Activated T-cell treated with anti-CD3 and anti-CD28 coated beads, Interleukin-2, amount 50 U/mL, for 4 hours (primary cell): ENCODE results near the gene TECPR1. TPM values are rescaled to one million over a fixed set of nuclear protein-coding genes. Genes with fewer than 3 reads are reported as not detected.

Experiments used
- ATAC-seq, 2 donors: fragments of 200-7000 bp; cut with Tn5 transposase; one replicate each; pipeline ENCODE4 v1.10.0; 2021
- DNase-seq: peaks from one replicate; pipeline ENCODE4 v3.0.0-alpha.2; 2020
- H3K27me3 Mint-ChIP-seq: one replicate; pipeline ENCODE4 v1.8.0; 2021; ENCODE audit warnings: low read depth, mixed read lengths
- H3K36me3 Mint-ChIP-seq: one replicate; pipeline ENCODE4 v1.8.0; 2022; ENCODE audit warnings: mixed read lengths; ENCODE audit not compliant: insufficient read depth
- H3K4me1 Mint-ChIP-seq: one replicate; pipeline ENCODE4 v1.8.0; 2021; ENCODE audit warnings: low read depth, mixed read lengths
- H3K4me3 Mint-ChIP-seq: one replicate; pipeline ENCODE4 v1.8.0; 2021; ENCODE audit warnings: mild to moderate bottlenecking, moderate library complexity, mixed read lengths
- H3K9me3 Mint-ChIP-seq: one replicate; pipeline ENCODE4 v1.8.0; 2021; ENCODE audit warnings: mixed read lengths
- total RNA-seq, 3 donors: library from RNA; stranded (reverse); gene quantifications; one replicate each; pipeline ENCODE4 v1.2.1, GENCODE V29; 2021

TECPR1 gene
- total RNA-seq, 3 donors from 2014 or later: 35.1 to 42.8 (median 36.1) TPM

GRCh38 chr7:98205162-98205845 is 46.7 kb downstream of the TECPR1 start:
- Mint-ChIP-seq H3K27me3 (no peaks in the 10 kb centered on the region), H3K4me1 (peaks cover 42% of the 10 kb centered on the region), H3K36me3 (peaks cover 19% of the 10 kb centered on the region), H3K9me3 (no peaks in the 10 kb centered on the region), H3K4me3 (no peak overlapping the region)
- ATAC-seq: no peak
- DNase-seq: no peak

DNA sequence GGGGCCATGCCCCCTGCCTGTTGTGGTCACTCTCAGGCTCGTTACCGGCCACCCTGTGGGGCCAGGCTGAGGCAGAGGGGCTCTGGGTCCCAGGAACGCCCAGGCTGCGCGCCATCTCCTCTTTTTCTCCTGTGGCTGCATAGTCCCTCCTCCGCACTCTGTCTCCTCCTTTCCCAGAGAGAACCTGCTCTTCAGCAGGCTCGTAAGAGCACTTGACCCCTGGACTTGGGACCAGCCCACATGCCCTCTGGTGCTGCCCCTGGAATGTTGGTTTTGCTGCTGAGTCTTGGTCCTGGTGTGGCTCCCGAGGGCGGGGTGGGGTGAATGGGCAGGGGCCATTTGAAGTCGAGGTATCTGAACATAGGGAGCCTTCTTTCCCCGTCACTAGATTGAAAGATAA is 47.4 kb downstream of the TECPR1 start:
- Mint-ChIP-seq H3K9me3 (no peaks in the 10 kb centered on the region), H3K4me1 (peaks cover 47% of the 10 kb centered on the region), H3K4me3 (no peak overlapping the region), H3K27me3 (no peaks in the 10 kb centered on the region), H3K36me3 (peaks cover 24% of the 10 kb centered on the region)
- DNase-seq (no peak), ATAC-seq (no peak)

DNA sequence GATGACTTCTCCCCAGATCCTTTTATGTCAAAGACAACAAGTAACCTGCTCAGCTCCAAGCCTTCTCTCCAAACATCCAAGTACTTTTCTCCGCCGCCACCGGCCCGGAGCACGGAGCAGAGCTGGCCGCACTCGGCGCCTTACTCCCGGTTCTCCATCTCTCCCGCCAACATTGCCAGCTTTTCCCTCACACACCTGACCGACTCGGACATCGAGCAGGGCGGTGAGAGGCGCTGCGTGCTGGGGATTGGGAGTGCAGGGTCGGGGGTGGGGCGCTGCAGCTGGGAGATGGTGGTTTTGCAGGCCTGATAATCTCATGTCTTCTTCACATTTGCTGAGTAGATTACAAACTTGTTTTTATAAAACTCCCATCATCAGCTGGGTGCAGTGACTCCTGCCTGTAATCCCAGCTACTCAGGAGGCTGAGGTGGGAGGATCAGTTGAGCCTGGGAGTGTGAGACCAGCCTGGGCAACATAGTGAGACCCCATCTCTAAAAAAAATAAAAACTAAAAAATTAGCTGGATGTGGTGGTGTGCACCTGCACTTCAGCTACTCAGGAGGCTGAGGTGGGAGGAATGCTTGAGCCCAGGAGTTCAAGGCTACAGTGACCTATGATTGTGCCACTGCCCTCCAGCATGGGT is 47.9 kb downstream of the TECPR1 start:
- Mint-ChIP-seq H3K36me3 (peaks cover 27% of the 10 kb centered on the region), H3K27me3 (no peaks in the 10 kb centered on the region), H3K4me1 (peaks cover 49% of the 10 kb centered on the region), H3K9me3 (peaks cover 3% of the 10 kb centered on the region), H3K4me3 (no peak overlapping the region)
- DNase-seq: no peak
- no peak for ATAC-seq

GRCh38 chr7:98203261-98203963 is 48.6 kb downstream of the TECPR1 start:
- H3K4me1 Mint-ChIP-seq: peaks cover 51% of the 10 kb centered on the region
- ATAC-seq: peak; percentile 7 to 20
- H3K27me3 Mint-ChIP-seq: no peaks in the 10 kb centered on the region
- peaks cover 7% of the 10 kb centered on the region for H3K9me3 Mint-ChIP-seq
- DNase-seq: no peak
- peaks cover 30% of the 10 kb centered on the region for H3K36me3 Mint-ChIP-seq
- peak overlapping the region; percentile 74 for H3K4me3 Mint-ChIP-seq

DNA sequence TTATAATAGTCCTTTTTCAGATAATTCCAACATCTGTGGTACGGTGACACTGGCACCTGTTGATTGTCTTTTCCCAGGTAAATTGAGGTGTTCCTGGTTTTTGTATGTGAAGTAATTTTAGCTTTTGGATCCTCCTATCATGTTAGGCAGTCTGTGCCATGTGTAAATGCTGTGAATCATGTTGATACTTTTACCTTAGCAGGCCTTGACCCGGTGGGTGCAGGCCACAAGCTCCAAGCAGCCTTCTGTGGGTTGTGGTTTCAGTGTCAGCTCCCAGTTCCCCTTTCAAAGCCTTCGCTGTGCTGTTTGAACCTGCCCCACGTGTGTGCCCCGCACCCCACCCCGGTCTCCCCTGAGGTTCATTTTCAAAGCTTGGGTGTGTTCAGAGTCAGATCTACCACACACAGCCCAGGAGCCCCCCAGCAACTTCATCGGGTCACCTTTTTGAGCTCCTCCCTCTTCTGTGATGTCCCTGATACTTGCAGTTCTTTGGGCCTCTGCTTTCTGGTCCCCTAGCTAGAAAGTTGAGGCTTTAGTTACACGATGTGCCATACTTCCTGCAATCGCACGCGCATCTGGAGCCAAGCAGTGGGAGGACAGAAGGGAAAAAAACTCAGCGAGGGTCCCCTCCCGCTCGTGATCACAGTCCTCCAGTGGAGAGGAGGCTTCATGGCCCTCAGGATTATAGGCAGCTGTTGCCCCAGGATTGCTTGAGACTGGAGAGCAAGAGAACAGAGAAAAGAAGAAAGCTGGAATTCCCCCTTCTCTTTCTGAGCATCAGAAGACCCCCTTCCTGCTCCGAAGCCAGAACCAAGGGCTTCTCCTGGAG is 49.5 kb downstream of the TECPR1 start:
- H3K4me1 Mint-ChIP-seq: peaks cover 51% of the 10 kb centered on the region
- H3K4me3 Mint-ChIP-seq: peak overlapping the region; percentile 74
- no peaks in the 10 kb centered on the region for H3K27me3 Mint-ChIP-seq
- ATAC-seq (peak; percentile 87), DNase-seq (peak; percentile 45)
- H3K36me3 Mint-ChIP-seq: peaks cover 28% of the 10 kb centered on the region
- peaks cover 7% of the 10 kb centered on the region for H3K9me3 Mint-ChIP-seq

DNA sequence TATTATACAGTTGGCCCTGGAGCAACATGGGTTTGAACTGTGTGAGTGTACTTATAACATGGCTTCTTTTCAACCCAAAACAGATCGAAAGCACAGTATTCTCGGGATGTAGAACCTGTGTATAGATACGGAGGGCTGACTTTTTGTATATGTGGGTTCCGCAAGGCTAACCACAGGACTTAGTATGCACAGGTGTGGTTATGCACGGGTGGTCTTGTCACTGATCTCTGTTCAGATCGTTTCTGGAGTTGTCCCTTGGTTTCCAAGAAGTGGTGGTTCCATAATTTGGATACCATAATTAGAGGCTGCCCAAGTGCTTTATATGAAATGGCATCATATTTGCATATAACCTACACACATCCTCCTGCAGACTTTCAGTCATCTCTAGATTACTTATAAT is 51.7 kb downstream of the TECPR1 start:
- no peak overlapping the region for H3K4me3 Mint-ChIP-seq
- peaks cover 51% of the 10 kb centered on the region for H3K4me1 Mint-ChIP-seq

DNA sequence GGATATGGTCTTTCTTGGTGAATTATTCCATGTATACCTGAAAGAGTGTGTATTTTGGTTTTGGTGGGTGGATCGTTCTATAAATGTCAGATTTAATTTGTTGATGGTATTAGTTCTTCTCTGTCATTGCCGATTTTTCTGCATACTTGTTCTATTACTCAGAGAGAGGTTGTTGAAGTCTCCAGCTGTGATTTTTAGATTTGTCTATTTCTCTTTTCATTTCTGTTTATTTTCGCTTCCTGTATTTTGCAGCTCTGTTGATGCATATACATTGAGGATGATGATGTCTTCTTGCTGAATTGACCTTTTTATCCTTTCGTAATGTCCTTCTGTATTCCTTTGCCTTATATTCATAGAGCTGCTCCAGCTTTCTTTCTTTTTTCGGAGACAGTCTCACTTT is 52.9 kb downstream of the TECPR1 start:
- H3K9me3 Mint-ChIP-seq: peaks cover 7% of the 10 kb centered on the region
- H3K36me3 Mint-ChIP-seq: peaks cover 19% of the 10 kb centered on the region
- peaks cover 46% of the 10 kb centered on the region for H3K4me1 Mint-ChIP-seq
- H3K4me3 Mint-ChIP-seq: no peak overlapping the region
- ATAC-seq (no peak), DNase-seq (no peak)
- H3K27me3 Mint-ChIP-seq: no peaks in the 10 kb centered on the region

More for the DNA sequence above, 51.7 kb downstream of the TECPR1 start:
- no peak for DNase-seq
- Mint-ChIP-seq H3K27me3 (no peaks in the 10 kb centered on the region), H3K36me3 (peaks cover 12% of the 10 kb centered on the region), H3K9me3 (peaks cover 7% of the 10 kb centered on the region)
- peak; percentile 37 to 42 for ATAC-seq

GRCh38 chr7:98196706-98197605 is 55.1 kb downstream of the TECPR1 start:
- Mint-ChIP-seq H3K4me3 (no peak overlapping the region), H3K27me3 (no peaks in the 10 kb centered on the region), H3K4me1 (peaks cover 26% of the 10 kb centered on the region), H3K9me3 (peaks cover 7% of the 10 kb centered on the region), H3K36me3 (peaks cover 31% of the 10 kb centered on the region)
- DNase-seq: no peak
- ATAC-seq: no peak

GRCh38 chr7:98194672-98195457 is 57.2 kb downstream of the TECPR1 start:
- H3K4me1 Mint-ChIP-seq: peaks cover 5% of the 10 kb centered on the region
- no peaks in the 10 kb centered on the region for H3K27me3 Mint-ChIP-seq
- H3K9me3 Mint-ChIP-seq: peaks cover 7% of the 10 kb centered on the region
- ATAC-seq: no peak
- H3K36me3 Mint-ChIP-seq: peaks cover 31% of the 10 kb centered on the region
- DNase-seq: no peak
- H3K4me3 Mint-ChIP-seq: no peak overlapping the region

DNA sequence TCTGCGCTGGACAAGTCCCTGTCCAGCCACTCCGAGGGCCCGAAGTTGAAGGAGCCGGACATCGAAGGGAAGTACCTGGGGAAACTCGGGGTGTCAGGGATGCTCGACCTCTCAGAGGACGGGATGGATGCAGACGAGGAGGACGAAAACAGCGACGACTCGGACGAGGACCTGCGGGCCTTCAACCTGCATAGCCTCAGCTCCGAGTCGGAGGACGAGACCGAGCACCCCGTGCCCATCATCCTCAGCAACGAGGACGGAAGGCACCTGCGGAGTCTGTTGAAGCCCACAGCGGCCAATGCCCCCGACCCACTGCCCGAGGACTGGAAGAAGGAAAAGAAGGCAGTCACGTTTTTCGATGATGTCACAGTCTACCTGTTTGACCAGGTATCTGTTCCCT is 57.8 kb downstream of the TECPR1 start:
- ATAC-seq: no peak
- Mint-ChIP-seq H3K36me3 (peaks cover 34% of the 10 kb centered on the region), H3K4me3 (no peak overlapping the region), H3K27me3 (no peaks in the 10 kb centered on the region), H3K4me1 (peaks cover 4% of the 10 kb centered on the region), H3K9me3 (peaks cover 4% of the 10 kb centered on the region)
- no peak for DNase-seq

DNA sequence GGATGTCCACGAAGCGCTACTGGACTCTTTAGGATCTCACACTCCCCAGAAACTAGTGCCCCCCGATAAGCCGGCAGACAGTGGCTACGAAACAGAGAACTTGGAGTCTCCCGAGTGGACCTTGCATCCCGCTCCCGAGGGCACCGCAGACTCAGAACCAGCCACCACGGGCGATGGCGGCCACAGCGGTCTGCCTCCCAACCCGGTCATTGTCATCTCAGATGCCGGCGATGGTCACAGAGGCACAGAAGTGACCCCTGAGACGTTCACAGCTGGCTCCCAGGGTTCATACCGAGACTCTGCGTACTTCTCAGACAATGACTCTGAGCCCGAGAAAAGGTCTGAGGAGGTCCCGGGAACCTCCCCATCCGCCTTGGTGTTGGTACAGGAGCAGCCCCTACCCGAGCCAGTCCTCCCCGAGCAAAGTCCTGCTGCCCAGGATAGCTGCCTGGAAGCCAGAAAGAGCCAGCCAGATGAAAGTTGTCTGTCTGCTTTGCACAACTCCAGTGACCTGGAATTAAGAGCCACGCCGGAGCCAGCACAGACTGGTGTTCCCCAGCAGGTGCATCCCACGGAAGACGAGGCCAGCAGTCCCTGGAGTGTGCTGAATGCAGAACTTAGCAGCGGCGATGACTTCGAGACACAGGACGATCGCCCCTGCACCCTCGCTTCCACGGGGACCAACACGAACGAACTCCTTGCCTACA is 58.4 kb downstream of the TECPR1 start:
- H3K4me1 Mint-ChIP-seq: peaks cover 2% of the 10 kb centered on the region
- ATAC-seq (no peak), DNase-seq (no peak)
- H3K9me3 Mint-ChIP-seq: peaks cover 3% of the 10 kb centered on the region
- no peaks in the 10 kb centered on the region for H3K27me3 Mint-ChIP-seq
- H3K4me3 Mint-ChIP-seq: no peak overlapping the region
- H3K36me3 Mint-ChIP-seq: peaks cover 37% of the 10 kb centered on the region

GRCh38 chr7:98192781-98193457 is 59.1 kb downstream of the TECPR1 start:
- DNase-seq: no peak
- Mint-ChIP-seq H3K36me3 (peaks cover 41% of the 10 kb centered on the region), H3K4me1 (peaks cover 2% of the 10 kb centered on the region), H3K9me3 (peaks cover 3% of the 10 kb centered on the region), H3K4me3 (no peak overlapping the region), H3K27me3 (no peaks in the 10 kb centered on the region)
- no peak for ATAC-seq
